GM13977 (cell line): ENCODE data around the gene PAPPA.

Source experiments
- DNase-seq: peaks from one replicate; pipeline ENCODE4 v3.0.0; 2012; ENCODE audit warnings: low spot score
- in situ Hi-C: fragments of 300-500 bp; cut with MboI; formaldehyde crosslinking; loops from one replicate; pipeline ENCODE4 v1.12.0; 2022; ENCODE audit warnings: low sequenced_read_pairs, low pct_unique_long_range_greater_than_20kb, mixed read lengths, inconsistent platforms; ENCODE audit not compliant: unreplicated experiment
- TF ChIP-seq, protein P1 (sequence below): IDR thresholded peaks from 2 replicates; pipeline ENCODE4 v1.5.1; 2012; ENCODE audit warnings: mild to moderate bottlenecking, control low read depth; ENCODE audit not compliant: insufficient read depth; ENCODE audit errors: extremely low read depth, missing control alignments

PAPPA gene

DNA sequence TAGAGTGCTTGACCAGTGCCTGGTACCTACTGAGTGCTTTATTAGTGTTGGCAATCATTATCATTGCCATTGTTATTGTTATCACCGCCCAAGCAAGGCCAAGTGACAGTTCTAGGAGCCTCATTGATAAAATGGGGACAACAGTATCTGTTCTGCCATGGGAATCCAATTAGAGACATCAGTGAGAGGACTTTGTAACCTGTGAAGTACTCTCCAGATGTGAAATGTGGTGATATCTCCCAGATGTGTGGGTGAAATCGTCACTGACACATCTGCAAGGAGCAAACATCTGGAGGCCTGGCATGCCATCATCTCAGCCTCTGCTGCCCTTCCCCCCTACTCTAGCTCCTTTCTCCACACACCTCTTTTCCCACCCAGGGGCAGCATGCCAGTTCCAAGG, 260.8 kb downstream of the PAPPA start:
- no peak for DNase-seq
- in situ Hi-C loops = no loop called here
- TF ChIP-seq, protein P1, sequence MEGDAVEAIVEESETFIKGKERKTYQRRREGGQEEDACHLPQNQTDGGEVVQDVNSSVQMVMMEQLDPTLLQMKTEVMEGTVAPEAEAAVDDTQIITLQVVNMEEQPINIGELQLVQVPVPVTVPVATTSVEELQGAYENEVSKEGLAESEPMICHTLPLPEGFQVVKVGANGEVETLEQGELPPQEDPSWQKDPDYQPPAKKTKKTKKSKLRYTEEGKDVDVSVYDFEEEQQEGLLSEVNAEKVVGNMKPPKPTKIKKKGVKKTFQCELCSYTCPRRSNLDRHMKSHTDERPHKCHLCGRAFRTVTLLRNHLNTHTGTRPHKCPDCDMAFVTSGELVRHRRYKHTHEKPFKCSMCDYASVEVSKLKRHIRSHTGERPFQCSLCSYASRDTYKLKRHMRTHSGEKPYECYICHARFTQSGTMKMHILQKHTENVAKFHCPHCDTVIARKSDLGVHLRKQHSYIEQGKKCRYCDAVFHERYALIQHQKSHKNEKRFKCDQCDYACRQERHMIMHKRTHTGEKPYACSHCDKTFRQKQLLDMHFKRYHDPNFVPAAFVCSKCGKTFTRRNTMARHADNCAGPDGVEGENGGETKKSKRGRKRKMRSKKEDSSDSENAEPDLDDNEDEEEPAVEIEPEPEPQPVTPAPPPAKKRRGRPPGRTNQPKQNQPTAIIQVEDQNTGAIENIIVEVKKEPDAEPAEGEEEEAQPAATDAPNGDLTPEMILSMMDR = no peak

DNA sequence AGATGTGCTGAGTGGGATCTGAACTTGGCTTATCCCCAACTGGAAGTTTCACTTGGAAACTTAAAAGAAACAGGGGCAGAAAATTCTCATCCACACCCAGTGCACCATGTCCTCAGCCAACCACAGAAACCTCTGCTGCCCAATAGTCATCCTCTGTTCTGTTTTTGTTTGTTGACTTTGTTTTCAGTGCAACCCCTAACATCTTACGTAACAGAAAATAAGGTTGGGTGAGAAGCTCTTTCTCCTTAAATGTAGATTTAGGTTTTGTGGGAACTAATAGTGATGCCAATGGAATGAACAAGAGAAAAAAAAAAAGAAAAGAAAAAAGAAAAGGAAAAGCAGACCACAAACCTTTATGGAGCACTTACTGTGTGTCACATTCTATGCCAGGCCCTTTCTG, 262.8 kb downstream of the PAPPA start:
- in situ Hi-C loops = no loop called here
- TF ChIP-seq, protein P1 = no peak
- no peak for DNase-seq

DNA sequence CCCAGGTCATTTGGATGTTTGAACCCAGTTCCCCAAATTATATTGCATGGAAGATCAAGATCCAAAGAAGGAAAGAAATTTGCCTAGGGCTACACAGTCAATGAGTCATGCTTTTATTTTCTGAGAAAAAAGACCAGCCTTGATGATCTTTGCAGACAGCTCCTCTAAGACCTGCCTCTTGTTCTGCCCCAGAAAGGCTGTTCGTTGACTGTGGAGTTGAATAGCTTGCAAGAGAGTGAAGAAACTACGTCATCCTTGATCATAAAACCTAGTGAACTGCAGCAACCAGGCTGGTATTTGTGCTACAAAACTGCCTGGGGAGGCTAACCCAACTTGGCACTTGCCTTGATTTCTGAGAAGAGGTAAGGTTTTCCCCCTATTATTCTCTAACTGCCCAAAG, 263.9 kb downstream of the PAPPA start:
- in situ Hi-C loops = no loop called here
- no peak for DNase-seq
- TF ChIP-seq, protein P1 = no peak

DNA sequence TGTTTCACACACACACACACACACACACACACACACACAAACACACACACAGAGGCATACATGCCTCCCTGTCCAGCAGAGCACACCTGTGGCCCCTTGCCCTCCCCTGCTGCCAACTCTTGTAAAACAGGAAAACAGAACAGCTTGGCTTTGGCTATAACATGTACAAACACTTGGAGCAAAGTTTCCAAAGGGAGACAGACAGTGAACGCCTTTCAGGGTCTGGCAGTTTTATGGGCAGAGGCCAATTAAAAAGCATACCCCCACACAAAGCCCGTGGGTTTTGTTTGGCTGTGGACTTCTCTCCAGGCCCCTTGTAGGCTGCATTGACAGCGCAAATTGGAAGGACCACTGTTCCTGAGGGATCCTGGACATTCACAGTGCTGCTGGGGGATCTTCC, 265.6 kb downstream of the PAPPA start:
- DNase-seq = no peak
- TF ChIP-seq, protein P1 = no peak
- in situ Hi-C loops = no loop called here

DNA sequence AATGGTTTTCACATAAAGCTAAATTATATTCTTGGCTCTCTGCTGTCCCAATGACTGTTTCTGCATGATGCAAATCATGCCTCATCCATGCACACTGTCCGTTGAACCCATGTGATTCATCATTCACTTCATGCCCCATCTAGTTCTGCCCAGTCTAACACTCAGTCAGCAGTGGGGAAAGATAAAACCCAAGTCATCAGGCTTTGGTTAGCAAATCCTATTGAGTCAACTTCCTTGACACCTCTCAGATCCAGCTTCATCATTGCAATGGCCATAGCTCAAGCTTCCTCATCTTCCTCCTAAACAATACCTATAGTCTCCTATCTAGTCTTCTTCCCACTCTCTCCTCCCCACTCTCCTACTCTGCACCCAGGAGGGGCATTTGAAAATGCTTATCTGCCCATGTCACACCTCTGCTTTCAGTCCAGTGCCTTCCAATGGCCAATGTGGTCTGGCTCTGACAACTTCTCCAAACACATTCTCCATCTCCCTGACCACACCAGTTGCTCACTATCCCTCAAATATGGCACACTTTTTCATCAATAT, 267.5 kb downstream of the PAPPA start:
- in situ Hi-C loops = no loop called here
- DNase-seq = no peak
- TF ChIP-seq, protein P1 = no peak

DNA sequence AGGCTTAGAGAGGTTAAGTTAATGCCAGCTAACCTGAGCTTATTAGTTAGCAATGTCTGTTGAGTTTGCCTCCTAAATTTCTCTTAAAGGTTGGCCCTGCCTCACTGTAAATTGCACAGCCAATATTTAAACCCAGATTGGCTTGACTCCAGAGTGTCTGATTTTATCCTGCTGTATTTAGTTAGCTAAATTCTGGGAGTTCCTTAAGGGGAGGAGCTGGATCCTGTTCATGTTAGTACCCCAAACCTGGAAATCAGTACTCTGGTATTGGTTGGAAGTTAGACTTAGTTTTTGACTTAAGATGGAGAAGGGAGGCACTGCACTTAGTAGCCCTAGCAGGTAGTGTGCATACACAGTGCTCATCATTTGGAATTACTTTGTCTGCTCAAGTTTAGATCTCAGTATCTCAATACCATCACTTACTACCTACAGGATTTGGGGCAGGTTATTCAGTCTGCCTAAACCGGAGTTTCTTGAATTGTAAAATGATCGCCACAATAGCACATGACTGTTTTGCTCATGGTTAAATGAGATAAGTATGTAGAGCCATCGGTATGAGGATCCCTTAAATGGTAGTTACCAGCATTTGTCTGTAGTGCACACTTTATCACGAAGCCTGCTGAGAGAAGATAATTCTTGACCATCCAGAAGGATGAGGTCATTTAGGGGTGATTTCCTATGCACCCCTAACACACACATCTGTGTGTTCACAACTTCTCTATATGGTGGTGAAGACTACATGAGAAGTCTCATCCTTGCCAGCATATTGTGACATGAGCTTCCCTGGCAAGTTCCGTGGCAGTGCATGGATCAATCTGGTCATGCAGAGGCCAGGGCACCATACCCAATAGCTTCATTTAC, 268.8 kb downstream of the PAPPA start:
- in situ Hi-C loops = no loop called here
- TF ChIP-seq, protein P1 = no peak

More for the DNA sequence above, 268.8 kb downstream of the PAPPA start:
- no peak for DNase-seq
